ENCODE results near the gene SVIL. TPM values are rescaled to one million over a fixed set of nuclear protein-coding genes. Genes with fewer than 3 reads are reported as not detected.
A peak's percentile ranks its signal among the peaks of the same experiment; 100 is the strongest.

Gene SVIL
- polyA plus RNA-seq, 1 experiment: 47.9 TPM

GRCh38 chr10:29649561-29650551 is 15.1 kb upstream of the SVIL start:
- no peaks in the 10 kb centered on the region; the same call in 1 of the 2 replicates for H3K9me3 ChIP-seq (ENCODE audit: control insufficient read depth, insufficient read depth, low read length)
- peak overlapping the region; percentile 69 for H3K27ac ChIP-seq (ENCODE audit: low read depth, low read length)
- POLR2A ChIA-PET: interaction anchor here (1.0 kb wide), 1 partner anchor 22 kb away, joined by 5 read pairs; no protein-coding TSS in a partner anchor
- CTCF ChIA-PET: no interaction called here
- no peak overlapping the region for H3K4me3 ChIP-seq (ENCODE audit: low read depth, low read length)
- peak; percentile 69 for DNase-seq (ENCODE audit: low read depth, low spot score)
- TF ChIP-seq CTCF (IDR thresholded peaks at IDR 0.05; ENCODE audit: low read depth, low read length): no peak
- H3K27me3 ChIP-seq (ENCODE audit: control insufficient read depth, insufficient read depth, low read length): no peaks in the 10 kb centered on the region

- TF ChIP-seq CTCF (IDR thresholded peaks at IDR 0.05; ENCODE audit: low read depth, low read length): no peak
- Histone ChIP-seq H3K27ac (ENCODE audit: low read depth, low read length) (no peak overlapping the region), H3K9me3 (ENCODE audit: control insufficient read depth, insufficient read depth, low read length) (no peaks in the 10 kb centered on the region; the same call in 1 of the 2 replicates), H3K27me3 (ENCODE audit: control insufficient read depth, insufficient read depth, low read length) (no peaks in the 10 kb centered on the region), H3K4me3 (ENCODE audit: low read depth, low read length) (no peak overlapping the region)
- DNase-seq (ENCODE audit: low read depth, low spot score): no peak
- CTCF ChIA-PET: no interaction called here
- POLR2A ChIA-PET: interaction anchor here (1.0 kb wide), 1 partner anchor 21 kb away, joined by 5 read pairs; no protein-coding TSS in a partner anchor
Observed at GRCh38 chr10:29648983-29649268, 14.2 kb upstream of the SVIL start.

- H3K27ac ChIP-seq (ENCODE audit: low read depth, low read length): peak overlapping the region; percentile 39
- no peaks in the 10 kb centered on the region for H3K27me3 ChIP-seq (ENCODE audit: control insufficient read depth, insufficient read depth, low read length)
- no peak for DNase-seq (ENCODE audit: low read depth, low spot score)
- ChIA-PET POLR2A (interaction anchor here (1.0 kb wide), 1 partner anchor 21 kb away, joined by 5 read pairs; no protein-coding TSS in a partner anchor), CTCF (no interaction called here)
- no peak for TF ChIP-seq CTCF (IDR thresholded peaks at IDR 0.05; ENCODE audit: low read depth, low read length)
- no peak overlapping the region for H3K4me3 ChIP-seq (ENCODE audit: low read depth, low read length)
- no peaks in the 10 kb centered on the region; the same call in 1 of the 2 replicates for H3K9me3 ChIP-seq (ENCODE audit: control insufficient read depth, insufficient read depth, low read length)
Observed at GRCh38 chr10:29648114-29648982, 13.6 kb upstream of the SVIL start.

GRCh38 chr10:29647478-29647877 is 12.7 kb upstream of the SVIL start:
- POLR2A ChIA-PET: no interaction called here

More at GRCh38 chr10:29647478-29647877, 12.7 kb upstream of the SVIL start:
- Histone ChIP-seq H3K27ac (ENCODE audit: low read depth, low read length) (no peak overlapping the region), H3K9me3 (ENCODE audit: control insufficient read depth, insufficient read depth, low read length) (no peaks in the 10 kb centered on the region; the same call in 1 of the 2 replicates), H3K4me3 (ENCODE audit: low read depth, low read length) (no peak overlapping the region), H3K27me3 (ENCODE audit: control insufficient read depth, insufficient read depth, low read length) (no peaks in the 10 kb centered on the region)
- CTCF ChIA-PET: interaction anchor here (0.6 kb wide), 1 partner anchor 200 kb away, joined by 4 read pairs; no protein-coding TSS in a partner anchor
- no peak for TF ChIP-seq CTCF (IDR thresholded peaks at IDR 0.05; ENCODE audit: low read depth, low read length)
- DNase-seq (ENCODE audit: low read depth, low spot score): no peak

Data from AG04450 (cell line).